ENCODE results near the gene TDG.
"Not testable (repeated sequence)": the region's sequence is repeated elsewhere in the genome, so short reads cannot be mapped to it uniquely, and the experiment has no call there.

The TDG gene

GRCh38 chr12:104025771-104026170 is 60.1 kb downstream of the TDG start:
- no peak overlapping the region for H3K4me3 ChIP-seq (ENCODE audit: low read depth, low read length)
- in situ Hi-C loops (cut with HindIII; ENCODE audit: low sequenced_read_pairs) = no loop called here
- DNase-seq (ENCODE audit: low read depth) = no peak
- TF ChIP-seq, protein P1, sequence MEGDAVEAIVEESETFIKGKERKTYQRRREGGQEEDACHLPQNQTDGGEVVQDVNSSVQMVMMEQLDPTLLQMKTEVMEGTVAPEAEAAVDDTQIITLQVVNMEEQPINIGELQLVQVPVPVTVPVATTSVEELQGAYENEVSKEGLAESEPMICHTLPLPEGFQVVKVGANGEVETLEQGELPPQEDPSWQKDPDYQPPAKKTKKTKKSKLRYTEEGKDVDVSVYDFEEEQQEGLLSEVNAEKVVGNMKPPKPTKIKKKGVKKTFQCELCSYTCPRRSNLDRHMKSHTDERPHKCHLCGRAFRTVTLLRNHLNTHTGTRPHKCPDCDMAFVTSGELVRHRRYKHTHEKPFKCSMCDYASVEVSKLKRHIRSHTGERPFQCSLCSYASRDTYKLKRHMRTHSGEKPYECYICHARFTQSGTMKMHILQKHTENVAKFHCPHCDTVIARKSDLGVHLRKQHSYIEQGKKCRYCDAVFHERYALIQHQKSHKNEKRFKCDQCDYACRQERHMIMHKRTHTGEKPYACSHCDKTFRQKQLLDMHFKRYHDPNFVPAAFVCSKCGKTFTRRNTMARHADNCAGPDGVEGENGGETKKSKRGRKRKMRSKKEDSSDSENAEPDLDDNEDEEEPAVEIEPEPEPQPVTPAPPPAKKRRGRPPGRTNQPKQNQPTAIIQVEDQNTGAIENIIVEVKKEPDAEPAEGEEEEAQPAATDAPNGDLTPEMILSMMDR (IDR thresholded peaks at IDR 0.05; ENCODE audit: low read depth, low read length, missing control alignments) = no peak

DNA sequence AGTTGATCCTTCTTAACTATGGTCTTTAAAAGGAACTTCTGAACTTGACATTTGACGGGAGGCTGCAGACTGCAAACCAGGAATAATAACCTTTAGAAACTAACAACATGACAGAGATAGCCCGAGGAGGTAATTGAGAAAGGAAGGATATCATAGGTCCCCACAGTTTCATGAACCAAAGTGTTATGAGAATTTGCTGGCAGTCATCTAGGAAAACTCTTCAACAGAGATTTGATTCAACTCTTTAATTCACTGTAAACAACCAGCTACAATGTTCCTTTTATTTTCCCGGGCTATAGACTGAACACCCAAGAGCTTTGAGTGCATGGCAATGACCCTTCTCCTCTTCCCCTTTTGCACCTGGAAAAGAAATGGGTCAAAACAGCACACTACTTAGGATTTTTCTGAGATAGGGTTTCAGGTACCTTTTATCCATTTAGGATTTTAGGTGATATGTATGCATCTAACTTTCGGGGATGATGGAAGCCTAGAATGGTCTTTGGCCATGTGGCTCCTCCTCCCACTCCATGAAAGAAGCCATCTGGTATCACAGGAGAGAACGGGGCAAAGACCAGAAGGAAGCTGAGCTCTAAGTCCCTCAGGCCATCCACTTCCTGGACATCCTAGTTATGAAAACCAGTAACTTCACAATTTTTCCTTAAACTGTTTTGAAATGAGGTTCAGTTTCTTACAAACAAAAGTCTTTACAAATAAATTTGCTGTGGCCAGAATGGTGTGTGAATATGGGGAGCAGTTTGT is 61.3 kb downstream of the TDG start:
- TF ChIP-seq, protein P1 (IDR thresholded peaks at IDR 0.05; ENCODE audit: low read depth, low read length, missing control alignments) = no peak
- no peak overlapping the region for H3K4me3 ChIP-seq (ENCODE audit: low read depth, low read length)
- in situ Hi-C loops (cut with HindIII; ENCODE audit: low sequenced_read_pairs) = no loop called here
- no peak for DNase-seq (ENCODE audit: low read depth)

DNA sequence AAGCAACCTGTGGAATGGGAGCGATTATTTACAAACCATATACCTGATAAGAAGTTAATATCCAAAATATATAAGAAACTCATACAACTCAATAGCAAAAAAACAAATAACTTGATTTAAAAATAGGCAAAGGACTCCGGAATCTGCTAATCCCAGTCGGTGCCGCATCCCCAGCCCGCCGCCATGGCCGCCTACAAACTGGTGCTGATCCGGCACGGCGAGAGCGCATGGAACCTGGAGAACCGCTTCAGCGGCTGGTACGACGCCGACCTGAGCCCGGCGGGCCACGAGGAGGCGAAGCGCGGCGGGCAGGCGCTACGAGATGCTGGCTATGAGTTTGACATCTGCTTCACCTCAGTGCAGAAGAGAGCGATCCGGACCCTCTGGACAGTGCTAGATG is 64.9 kb downstream of the TDG start:
- in situ Hi-C loops (cut with HindIII; ENCODE audit: low sequenced_read_pairs); H3K4me3 ChIP-seq (ENCODE audit: low read depth, low read length); DNase-seq (ENCODE audit: low read depth): not testable (repeated sequence)

- DNase-seq (ENCODE audit: low read depth); in situ Hi-C loops (cut with HindIII; ENCODE audit: low sequenced_read_pairs): not testable (repeated sequence)
Measured at GRCh38 chr12:104036143-104036542, 70.5 kb downstream of the TDG start.

More at GRCh38 chr12:104036143-104036542, 70.5 kb downstream of the TDG start:
- H3K4me3 ChIP-seq (ENCODE audit: low read depth, low read length) = not testable (repeated sequence)

Measured in astrocyte of the cerebellum (primary cell).